IPS DF 4.7 (cell line): ENCODE measurements around the gene CABP7.
A peak's percentile ranks its signal among the peaks of the same experiment; 100 is the strongest.
"Not testable (repeated sequence)": the region's sequence is repeated elsewhere in the genome, so short reads cannot be mapped to it uniquely, and the experiment has no call there.

Experiments
- DNase-seq: peaks from one replicate; pipeline ENCODE4 v3.0.0-alpha.2; 2013; ENCODE audit warnings: low spot score; ENCODE audit errors: extremely low read depth

Gene CABP7

DNA sequence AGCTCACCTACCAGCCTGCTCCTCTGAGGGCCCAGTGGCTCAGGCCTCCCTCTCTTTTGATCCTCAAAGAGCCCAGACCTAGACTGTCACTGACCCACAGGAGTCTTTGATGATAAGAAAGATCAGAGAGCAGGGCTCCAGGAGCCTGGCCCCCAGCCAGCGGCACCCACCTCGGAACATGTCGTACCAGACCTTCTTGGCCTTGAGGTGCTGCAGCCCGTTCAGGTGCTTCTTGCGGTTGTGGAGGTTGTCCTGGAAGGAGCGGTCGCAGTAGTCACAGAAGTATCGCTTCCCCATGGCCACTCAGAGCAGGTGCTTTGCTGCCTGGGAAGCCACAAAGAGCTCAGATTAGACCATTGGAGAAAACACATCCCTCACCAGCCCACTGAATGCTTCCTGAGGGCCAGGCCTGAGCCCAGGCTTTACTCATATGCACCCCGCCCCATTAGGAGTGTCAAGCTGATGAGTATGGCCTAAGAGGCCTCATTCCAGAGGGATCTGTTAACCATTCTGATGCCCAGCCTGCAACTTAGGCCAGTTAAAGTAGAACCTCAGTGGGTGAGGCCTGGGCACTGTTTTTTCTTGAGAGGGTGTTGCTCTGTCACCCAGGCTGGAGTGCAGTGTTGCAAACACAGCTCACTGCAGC is 28.6 kb downstream of the CABP7 start:
- DNase-seq: no peak

DNA sequence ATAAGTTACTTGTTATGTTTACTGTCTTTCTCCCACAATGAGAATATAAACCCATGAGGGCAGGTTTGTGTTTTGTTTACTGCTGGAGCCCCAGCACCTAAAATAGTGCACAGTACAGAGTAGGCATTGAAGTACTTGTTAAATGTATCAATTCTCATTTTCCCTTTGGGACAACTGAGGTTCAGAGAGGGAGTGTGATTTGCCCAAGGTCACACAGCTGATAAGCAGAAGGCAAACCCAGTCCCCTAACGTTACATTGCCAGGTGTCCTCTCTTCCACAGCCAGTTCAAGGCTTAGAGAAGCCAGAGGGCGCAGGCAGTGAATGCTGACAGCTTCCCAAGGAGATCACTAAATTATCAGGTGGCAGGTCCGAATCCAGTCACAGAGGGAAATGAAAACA is 30.2 kb downstream of the CABP7 start:
- DNase-seq: no peak

DNA sequence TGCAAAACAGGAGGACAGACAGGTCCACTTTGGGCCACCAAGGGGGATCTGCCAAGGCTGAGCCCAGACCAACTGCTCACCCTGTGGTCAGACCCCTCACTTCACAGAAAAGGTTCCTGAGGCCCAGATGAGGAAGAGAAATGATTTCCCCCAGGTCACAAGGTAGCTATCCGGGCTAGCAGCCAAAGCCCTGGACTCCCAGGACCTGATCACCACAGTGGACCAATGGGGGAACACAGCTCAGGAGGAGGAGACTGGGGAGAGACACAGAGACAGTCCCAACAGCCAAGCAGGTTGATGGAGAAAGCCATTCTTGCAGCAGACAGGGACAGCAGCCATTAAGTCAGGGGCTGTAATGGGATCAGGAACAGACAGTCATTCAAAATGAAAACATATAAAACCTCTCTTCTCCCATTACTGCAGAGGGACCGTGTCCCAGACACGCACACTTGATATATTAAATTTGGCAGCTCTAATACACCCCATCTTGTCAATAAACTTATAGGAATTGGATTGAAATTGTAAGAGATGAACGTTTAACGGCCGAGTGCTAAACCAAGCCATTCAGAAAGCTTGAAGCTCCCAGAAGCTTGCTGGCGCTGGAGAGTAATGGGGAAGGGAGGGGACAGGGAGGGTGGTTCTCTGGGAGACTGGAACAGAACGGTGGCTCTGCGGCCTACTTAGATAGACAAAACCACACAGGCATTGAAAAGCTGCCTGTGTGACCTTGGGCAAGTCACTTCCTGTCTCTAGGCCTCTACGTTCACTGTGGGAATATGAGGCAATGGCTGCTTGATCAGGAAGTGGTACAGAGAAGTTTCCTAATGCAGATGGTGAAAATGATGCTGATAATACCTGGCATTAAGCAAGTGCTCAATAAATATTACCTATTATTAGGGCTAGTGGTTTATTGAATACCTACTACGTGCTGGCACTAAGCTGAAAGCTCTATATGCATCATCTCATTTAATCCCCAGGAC is 31.0 kb downstream of the CABP7 start:
- no peak for DNase-seq

DNA sequence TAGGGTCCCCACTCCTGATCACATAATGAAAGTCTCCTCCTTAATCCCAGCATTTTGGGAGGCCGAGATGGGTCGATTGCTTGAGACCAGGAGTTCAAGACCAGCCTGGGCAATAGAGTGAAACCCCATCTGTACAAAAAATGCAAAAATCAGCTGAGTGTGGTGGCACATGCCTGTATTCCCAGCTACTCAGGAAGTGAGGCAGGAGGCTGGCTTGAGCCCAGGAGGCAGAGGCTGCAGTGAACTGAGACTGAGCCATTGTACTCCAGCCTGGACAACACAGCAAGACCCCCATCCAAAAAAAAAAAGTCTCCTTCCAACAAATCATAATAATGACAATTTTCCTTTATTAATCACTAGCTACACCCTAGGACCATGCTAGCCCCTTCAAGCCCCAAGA is 31.9 kb downstream of the CABP7 start:
- DNase-seq: no peak

GRCh38 chr22:29753808-29754657 is 34.2 kb downstream of the CABP7 start:
- DNase-seq: no peak

DNA sequence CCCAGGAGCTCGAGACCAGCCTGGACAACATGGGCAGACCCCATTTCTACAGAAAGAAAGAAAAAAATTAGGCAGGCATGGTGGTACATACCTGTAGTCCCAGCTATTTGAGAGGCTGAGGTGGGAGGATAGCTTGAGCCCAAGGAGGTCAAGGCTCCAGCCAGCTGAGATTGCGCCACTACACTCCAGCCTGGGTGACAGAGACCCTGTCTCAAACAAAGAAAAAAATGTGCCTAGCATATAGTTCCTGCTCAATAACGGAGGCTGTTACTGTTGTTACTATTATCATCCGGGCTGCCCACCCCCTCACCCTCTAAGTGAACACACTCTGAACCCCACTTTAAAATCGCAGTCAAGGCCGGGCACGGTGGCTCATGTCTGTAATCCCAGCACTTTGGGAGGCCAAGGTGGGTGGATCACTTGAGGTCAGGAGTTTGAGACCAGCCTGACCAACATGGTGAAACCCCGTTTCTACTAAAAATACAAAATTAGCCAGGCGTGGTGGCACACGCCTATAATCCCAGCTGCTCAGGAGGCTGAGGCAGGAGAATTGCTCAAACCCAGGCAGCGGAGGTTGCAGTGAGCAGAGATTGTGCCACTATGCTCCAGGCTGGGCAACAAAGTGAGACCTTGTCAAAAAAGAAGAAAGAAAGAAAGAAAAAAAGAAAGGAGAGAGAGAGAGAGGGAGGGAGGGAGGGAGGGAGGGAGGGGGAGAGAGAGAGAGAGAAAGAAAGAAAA is 35.0 kb downstream of the CABP7 start:
- not testable (repeated sequence) for DNase-seq

- no peak for DNase-seq
Measured at GRCh38 chr22:29755889-29756288, 36.1 kb downstream of the CABP7 start.

DNA sequence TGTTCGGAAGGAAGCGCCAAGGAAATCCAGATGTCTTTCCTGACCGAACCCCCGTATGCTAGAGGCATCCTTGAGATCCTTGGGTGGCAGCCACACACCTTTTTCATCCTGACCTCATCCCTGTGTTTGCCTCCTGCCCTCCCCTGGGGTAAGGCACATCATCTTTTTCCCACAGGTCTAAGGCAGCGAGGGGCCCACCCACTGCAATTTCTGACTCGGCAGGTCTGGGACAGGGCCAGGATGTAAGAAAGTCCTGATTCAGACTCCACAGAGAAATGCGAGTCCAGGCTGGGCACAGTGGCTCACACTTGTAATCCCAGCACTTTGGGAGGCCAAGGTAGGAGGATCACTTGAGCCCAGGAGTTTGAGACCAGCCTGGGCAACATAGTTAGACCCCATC is 36.5 kb downstream of the CABP7 start:
- DNase-seq: no peak

DNA sequence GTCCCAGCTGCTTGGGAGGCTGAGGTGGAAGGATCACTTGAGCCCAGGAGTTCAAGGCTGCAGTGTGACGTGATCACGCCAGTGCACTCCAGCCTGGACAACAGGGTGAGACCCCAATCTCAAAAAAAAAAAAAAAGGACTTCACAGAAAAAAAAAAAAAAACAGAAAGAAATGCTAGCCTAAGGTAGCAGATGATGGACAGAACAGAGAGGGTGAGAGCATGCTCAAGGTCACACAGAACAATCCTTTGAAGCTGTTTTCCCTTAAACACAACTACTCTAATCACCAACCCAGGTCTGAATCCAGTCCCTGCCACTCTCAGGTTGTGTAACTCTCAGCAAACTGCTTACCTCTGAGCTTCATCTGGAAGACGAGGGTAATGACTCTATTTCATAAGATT is 37.3 kb downstream of the CABP7 start:
- DNase-seq: no peak

DNA sequence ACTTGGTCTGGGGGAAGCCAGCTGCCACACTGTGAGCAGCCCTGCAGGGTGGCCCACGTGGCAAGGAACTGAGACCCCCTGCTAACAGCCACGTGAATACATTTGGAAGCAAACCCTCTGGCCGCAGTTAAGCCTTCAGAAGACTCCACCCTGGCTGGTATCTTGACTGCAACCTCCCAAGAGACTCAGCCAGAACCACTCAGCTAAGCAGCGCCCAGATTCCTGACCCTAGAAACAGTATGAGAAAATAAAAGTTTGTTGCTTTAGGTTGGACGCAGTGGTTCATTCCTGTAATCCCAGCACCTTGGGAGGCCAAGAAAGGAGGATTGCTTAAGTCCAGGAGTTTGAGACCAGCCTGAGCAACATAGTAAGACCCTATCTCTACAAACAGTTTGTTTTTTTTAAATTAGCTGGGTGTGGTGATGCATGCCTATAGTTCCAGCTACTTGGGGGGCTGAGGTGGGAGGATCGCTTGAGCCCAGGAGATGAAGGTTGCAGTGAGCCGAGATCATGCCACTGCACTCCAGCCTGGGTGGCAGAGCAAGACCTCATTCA is 38.3 kb downstream of the CABP7 start:
- DNase-seq: no peak

DNA sequence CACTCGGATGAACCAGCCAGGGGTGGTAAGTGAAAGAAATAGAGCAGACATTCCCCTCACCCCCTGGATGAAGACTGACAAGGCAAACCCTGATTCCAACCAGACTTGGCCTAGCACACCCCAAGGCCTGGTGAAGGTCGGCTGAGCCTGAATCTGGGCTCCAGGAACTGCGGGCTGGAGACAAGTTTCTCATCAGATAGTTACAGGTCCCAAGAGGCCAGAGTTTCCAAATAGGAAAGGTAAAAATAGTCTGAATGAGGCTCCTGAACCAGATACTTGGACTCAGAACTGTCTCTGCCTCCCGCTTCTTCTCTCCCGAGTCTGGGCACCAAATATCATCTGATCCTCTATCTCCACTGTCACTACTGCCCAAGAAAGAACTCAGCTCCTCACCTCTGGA is 39.2 kb downstream of the CABP7 start:
- no peak for DNase-seq

DNA sequence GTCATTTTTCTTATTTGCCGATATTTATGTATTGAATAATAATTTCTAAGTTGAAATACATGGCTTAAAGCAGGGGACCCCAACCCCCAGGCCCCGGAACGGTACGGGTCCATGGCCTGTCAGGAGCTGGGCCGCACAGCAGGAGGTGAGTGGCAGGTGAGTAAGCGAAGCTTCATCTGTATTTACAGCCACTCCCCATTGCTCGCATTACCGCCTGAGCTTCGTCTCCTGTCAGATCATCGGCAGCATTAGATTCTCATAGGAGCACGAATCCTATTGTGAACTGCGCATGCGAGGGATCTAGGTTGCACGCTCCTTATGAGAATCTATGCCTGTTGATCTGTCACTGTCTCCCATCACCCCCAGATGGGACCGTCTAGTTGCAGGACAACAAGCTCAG is 42.5 kb downstream of the CABP7 start:
- no peak for DNase-seq

DNA sequence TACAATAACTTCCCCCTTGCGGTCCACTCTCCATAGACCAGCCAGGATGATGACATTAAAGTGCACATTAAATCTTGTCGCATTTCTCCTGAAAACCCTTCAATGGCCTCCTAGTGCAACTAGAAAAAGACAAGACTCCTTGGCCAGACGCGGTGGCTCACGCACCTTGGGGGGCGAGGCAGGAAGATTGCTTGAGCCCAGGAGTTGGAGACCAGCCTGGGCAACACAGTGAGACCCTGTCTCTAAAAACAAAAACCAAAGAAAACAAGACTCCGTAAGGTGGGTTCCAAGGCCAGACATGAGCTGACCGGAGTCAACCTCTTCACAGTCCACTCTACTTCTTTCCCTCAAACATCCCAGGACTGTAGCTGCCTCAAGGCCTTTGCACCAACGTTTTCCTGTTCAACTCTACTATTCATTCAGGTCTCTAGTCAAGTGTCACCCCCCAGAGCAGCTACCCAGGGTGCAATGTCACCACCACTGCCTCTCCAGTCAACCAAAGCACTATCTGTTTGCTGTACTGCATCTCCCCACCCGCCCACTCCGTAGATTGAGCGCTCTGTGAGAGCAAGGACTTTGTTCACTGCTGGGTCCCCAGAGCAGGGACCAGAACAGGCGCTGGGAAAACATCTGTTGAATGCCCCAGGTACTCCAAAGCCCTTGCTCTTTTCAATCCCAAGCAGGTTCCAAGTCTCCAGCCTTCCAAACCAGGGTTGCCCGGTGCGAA is 46.3 kb downstream of the CABP7 start:
- DNase-seq: no peak

GRCh38 chr22:29766632-29767170 is 46.9 kb downstream of the CABP7 start, which contains the start of gene ZMAT5:
ZMAT5 (minus strand) TSS chr22:29767007; CDS start chr22:29748544, 18,463 bp downstream.
- peak; percentile 90 for DNase-seq

- peak; percentile 60 for DNase-seq
Measured at GRCh38 chr22:29767171-29768051, 47.6 kb downstream of the CABP7 start, which contains the start of gene UQCR10. UQCR10 (plus strand) TSS chr22:29767369; CDS start chr22:29767399, 30 bp downstream.

GRCh38 chr22:29768052-29768693 is 48.4 kb downstream of the CABP7 start:
- DNase-seq: no peak

GRCh38 chr22:29769723-29770321 is 50.0 kb downstream of the CABP7 start:
- no peak for DNase-seq
